Central memory CD4-positive, alpha-beta T cell (primary cell): Measurements from ENCODE around the gene TRIML2.

Source experiments
- DNase-seq: peaks from one replicate; pipeline ENCODE4 v3.0.0; 2022
- total RNA-seq, 3 experiments: gene quantifications; one replicate each; lab custom pipeline; 2026; lab: John Stamatoyannopoulos, UW

Gene TRIML2
- total RNA-seq: 0 reads per million in 3 experiments

GRCh38 chr4:188109157-188109755 is at the start of gene TRIML2:
TSS of gene TRIML2 (minus strand) at chr4:188109603. CDS start at chr4:188105368, 4,235 bp downstream.
- no peak for DNase-seq

GRCh38 chr4:188158336-188158735 is 48.9 kb upstream of the TRIML2 start:
- no peak for DNase-seq

GRCh38 chr4:188154668-188155405 is 45.4 kb upstream of the TRIML2 start:
- DNase-seq: no peak

- no peak for DNase-seq
Measured at GRCh38 chr4:188147776-188148175, 38.4 kb upstream of the TRIML2 start.

GRCh38 chr4:188147176-188147575 is 37.8 kb upstream of the TRIML2 start:
- no peak for DNase-seq

GRCh38 chr4:188146618-188147017 is 37.2 kb upstream of the TRIML2 start:
- DNase-seq: no peak

- no peak for DNase-seq
Measured at GRCh38 chr4:188145601-188146000, 36.2 kb upstream of the TRIML2 start.

GRCh38 chr4:188143731-188144130 is 34.3 kb upstream of the TRIML2 start:
- DNase-seq: no peak

GRCh38 chr4:188139671-188140070 is 30.3 kb upstream of the TRIML2 start:
- DNase-seq: no peak

- DNase-seq: no peak
Measured at GRCh38 chr4:188139141-188139540, 29.7 kb upstream of the TRIML2 start, which contains the start of gene TRIML1. TSS of gene TRIML1 (plus strand) at chr4:188139441. CDS start at chr4:188139559, 118 bp downstream.

- DNase-seq: no peak
Measured at GRCh38 chr4:188138227-188138626, 28.8 kb upstream of the TRIML2 start.

GRCh38 chr4:188132232-188132631 is 22.8 kb upstream of the TRIML2 start:
- DNase-seq: no peak

- DNase-seq: no peak
Measured at GRCh38 chr4:188130355-188130754, 21.0 kb upstream of the TRIML2 start.

GRCh38 chr4:188127214-188127874 is 17.9 kb upstream of the TRIML2 start:
- no peak for DNase-seq

GRCh38 chr4:188121530-188121929 is 12.1 kb upstream of the TRIML2 start:
- no peak for DNase-seq

GRCh38 chr4:188117631-188118324 is 8.4 kb upstream of the TRIML2 start:
- no peak for DNase-seq

GRCh38 chr4:188113156-188113555 is 3.8 kb upstream of the TRIML2 start:
- DNase-seq: no peak

- DNase-seq: no peak
Measured at GRCh38 chr4:188111955-188112354, 2.6 kb upstream of the TRIML2 start.

GRCh38 chr4:188110741-188111471 is 1.5 kb upstream of the TRIML2 start:
- no peak for DNase-seq

GRCh38 chr4:188110036-188110435 is 633 bp upstream of the TRIML2 start:
- no peak for DNase-seq

GRCh38 chr4:188107931-188108843 is 1.2 kb downstream of the TRIML2 start:
- DNase-seq: no peak
